IPS-15b (cell line): ENCODE results near the gene TNNI2.

Source experiments
- H3K27me3 ChIP-seq: one replicate; pipeline ENCODE4 v1.6.1; 2013; ENCODE audit warnings: low read length; ENCODE audit not compliant: control insufficient read depth, insufficient read depth
- H3K36me3 ChIP-seq: one replicate; pipeline ENCODE4 v1.6.1; 2013; ENCODE audit warnings: low read length; ENCODE audit not compliant: control insufficient read depth, insufficient read depth
- H3K4me1 ChIP-seq: one replicate; pipeline ENCODE4 v1.6.1; 2013; ENCODE audit warnings: mild to moderate bottlenecking, low read length; ENCODE audit not compliant: control insufficient read depth, insufficient read depth
- H3K4me3 ChIP-seq: one replicate; pipeline ENCODE4 v1.5.1; 2013; ENCODE audit warnings: low read depth, low read length
- H3K9ac ChIP-seq: one replicate; pipeline ENCODE4 v1.6.1; 2013; ENCODE audit warnings: low read depth, mild to moderate bottlenecking, low read length
- H3K9me3 ChIP-seq: one replicate; pipeline ENCODE4 v1.6.1; 2013; ENCODE audit warnings: mild to moderate bottlenecking, low read length; ENCODE audit not compliant: control insufficient read depth, insufficient read depth

TNNI2 gene

DNA sequence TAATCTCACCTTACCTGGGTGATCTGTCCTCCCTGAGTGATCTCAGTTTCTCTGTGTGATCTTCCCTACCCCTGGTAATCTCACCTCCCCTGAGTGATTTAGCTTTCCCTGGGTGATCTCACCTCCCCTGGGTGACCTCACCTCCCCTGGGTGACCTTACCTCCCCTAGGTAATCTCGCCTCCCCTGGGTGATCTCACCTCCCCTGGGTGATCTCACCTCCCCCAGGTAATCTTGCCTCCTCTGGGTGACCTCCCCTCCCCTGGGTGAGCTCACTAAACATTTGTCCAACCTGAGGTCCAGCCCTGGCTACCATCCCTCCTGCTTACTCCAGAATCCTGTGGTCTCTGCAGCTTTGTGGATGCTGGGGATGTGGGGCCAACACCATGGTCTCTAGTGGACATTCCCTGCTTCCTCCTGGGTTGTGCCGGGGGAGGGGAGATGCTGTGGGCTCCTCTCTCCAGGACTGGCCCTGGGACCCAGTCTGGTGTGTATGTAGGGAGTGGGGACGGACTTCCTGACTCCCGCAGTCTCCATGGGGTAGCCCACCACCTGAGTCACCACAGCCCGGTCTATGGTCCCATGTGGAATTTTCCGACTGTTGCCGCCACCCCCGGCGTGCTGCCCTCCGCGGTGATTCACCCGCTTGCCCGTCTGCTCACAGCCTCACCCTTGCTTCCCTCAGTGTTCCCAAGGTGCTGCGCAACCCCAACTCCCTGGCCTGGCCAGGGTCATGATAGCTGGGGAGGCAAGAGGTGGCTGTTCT is 24.0 kb downstream of the TNNI2 start:
- H3K4me3 ChIP-seq: no peak overlapping the region
- no peaks in the 10 kb centered on the region for H3K9me3 ChIP-seq
- H3K27me3 ChIP-seq: no peaks in the 10 kb centered on the region
- H3K9ac ChIP-seq: no peak overlapping the region
- no peaks in the 10 kb centered on the region for H3K36me3 ChIP-seq
- H3K4me1 ChIP-seq: no peaks in the 10 kb centered on the region

DNA sequence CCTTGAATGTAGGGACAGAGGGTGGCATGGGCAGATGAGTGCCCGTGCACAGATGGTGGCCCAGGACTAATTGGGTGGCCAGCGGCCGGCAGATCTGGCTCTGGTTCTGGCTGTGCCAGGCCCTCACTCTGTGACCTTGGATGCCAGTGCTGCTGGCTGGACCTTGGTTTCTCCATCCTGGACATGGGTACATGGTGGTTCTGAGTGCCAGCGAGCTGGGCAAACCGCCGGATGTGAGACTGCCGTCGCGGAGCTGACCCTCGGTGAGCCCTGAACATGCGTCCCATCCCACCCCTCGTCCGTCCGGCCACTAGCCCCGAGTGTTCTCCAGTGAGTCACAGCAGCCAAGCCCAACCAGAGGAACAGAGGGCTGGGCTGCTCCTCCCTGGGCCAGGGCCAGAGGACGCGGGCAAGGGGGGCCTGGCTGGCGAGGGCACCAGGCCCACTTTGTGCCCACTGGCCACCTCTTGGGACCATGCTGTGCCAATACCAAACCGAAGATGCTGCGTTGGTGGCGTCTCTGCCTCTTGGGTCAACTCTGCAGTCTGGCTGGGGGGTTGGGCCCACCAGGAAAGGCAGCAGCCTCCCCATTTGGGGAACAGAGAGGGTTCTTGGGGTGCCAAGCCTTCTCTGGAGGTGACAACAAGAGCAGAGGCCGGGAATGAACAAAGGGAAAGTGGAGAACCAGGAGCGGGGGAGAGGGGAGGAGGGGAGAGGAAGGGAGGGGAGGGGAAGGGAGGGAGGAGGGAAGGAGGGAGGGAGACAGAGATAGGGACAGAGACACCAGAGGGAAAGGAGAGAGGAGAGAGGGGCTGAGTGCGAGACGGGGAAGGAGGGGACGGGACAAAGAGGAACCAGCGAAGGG is 24.8 kb downstream of the TNNI2 start:
- H3K27me3 ChIP-seq: no peaks in the 10 kb centered on the region
- no peaks in the 10 kb centered on the region for H3K4me1 ChIP-seq
- H3K9me3 ChIP-seq: no peaks in the 10 kb centered on the region
- no peak overlapping the region for H3K9ac ChIP-seq
- no peak overlapping the region for H3K4me3 ChIP-seq
- H3K36me3 ChIP-seq: no peaks in the 10 kb centered on the region

DNA sequence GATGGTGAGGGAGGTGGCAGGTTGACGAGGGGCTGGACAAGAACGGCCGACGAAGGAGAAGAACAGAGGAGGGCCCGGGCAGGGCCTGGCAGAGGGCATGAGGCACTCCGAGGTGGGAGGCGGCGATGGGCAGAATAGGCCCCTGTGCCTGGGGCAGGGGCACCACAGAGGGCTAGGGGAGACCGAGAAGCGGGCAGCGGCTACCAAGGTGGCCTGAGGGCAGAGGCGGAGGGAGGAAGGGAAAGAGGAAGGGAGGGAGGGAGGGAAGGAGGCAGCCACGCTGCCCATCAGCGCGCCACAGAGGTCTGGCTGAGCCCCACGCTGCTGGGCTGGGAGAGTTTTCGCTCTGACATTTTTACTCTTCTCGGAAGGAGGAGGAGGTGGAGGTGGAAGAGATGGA is 25.4 kb downstream of the TNNI2 start:
- no peaks in the 10 kb centered on the region for H3K27me3 ChIP-seq
- H3K9me3 ChIP-seq: no peaks in the 10 kb centered on the region
- no peaks in the 10 kb centered on the region for H3K36me3 ChIP-seq
- H3K9ac ChIP-seq: no peak overlapping the region
- no peak overlapping the region for H3K4me3 ChIP-seq
- no peaks in the 10 kb centered on the region for H3K4me1 ChIP-seq

DNA sequence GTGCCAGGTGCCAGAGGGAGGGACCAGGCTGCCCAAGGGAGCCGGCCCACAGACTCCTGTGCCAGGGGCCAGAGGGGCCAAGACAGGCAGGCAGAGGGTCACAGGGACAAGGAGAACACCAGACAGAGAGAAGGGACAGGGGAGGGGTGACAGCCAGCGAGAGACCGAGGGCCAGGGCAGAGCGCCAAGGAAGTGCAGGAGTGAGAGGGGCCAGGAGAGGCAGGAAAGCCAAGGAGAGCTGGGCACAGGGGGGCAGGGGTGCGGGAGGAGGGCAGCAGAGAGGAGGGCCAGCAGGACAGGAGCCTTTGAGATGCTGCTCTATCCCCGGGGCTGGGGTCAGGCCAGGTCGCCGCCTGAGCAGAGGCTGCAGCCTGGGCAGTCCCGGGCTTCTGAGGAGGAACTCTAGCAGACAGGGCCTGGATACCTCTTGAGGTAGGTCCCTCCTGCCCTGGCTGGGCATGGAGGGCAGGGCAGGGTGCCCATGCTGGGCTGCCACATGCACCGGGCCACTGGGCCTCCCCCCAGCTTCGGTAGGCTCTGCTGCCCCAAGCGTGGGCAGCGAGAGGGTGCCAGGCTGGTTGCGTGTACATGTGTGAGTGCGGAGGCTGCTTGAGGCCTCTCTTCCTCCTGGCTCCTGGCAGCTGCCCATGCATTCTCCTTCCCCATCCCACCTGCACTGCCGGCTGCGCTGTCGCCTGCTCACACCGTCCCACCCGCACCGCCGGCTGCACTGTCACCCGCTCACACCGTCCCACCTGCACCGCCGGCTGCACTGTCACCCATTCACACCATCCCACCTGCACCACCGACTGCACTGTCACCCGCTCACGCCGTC is 26.3 kb downstream of the TNNI2 start:
- no peak overlapping the region for H3K9ac ChIP-seq
- H3K9me3 ChIP-seq: no peaks in the 10 kb centered on the region
- no peaks in the 10 kb centered on the region for H3K36me3 ChIP-seq
- H3K4me1 ChIP-seq: no peaks in the 10 kb centered on the region
- H3K27me3 ChIP-seq: no peaks in the 10 kb centered on the region
- no peak overlapping the region for H3K4me3 ChIP-seq

DNA sequence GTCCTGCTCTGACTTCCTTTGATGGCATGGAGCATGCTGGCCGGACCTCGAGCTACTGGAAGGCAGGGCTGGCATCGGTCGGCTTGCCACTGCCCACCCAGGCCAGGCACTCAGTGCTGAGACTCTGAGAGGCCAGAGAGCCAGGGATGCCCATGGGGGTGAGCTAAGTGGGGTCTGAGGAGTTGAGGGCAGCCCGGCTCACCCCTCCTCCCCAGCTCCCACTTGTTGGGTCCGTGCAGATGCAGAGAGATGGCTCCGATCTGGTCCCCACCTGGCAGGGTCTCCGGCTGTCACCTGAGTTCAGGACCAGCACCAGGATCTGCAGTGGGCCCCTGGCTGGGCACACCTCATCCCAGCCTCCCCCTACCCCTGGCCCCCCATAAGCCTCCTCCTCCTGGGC is 27.4 kb downstream of the TNNI2 start:
- Histone ChIP-seq H3K9ac (no peak overlapping the region), H3K27me3 (no peaks in the 10 kb centered on the region), H3K9me3 (no peaks in the 10 kb centered on the region), H3K36me3 (no peaks in the 10 kb centered on the region), H3K4me3 (no peak overlapping the region), H3K4me1 (no peaks in the 10 kb centered on the region)

DNA sequence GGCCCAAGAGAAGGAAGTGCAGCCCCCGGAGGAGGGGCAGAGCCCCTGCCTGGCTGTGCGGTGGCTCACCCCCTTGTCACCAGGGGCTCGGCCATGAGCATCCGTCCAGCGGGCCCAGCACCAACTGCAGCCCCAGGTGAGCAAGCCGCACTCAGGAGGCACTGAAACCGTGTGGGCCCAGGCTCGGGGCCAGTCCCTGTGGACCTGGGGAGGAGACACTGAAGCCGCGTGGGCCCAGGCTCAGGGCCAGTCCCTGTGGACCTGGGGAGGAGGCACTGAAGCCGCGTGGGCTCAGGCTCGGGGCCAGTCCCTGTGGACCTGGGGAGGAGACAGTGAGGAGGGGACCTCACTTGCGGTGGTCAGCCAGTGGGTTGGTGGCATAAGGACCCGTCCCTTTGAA is 28.0 kb downstream of the TNNI2 start:
- Histone ChIP-seq H3K27me3 (no peaks in the 10 kb centered on the region), H3K9ac (no peak overlapping the region), H3K9me3 (no peaks in the 10 kb centered on the region), H3K36me3 (no peaks in the 10 kb centered on the region), H3K4me3 (no peak overlapping the region), H3K4me1 (no peaks in the 10 kb centered on the region)

DNA sequence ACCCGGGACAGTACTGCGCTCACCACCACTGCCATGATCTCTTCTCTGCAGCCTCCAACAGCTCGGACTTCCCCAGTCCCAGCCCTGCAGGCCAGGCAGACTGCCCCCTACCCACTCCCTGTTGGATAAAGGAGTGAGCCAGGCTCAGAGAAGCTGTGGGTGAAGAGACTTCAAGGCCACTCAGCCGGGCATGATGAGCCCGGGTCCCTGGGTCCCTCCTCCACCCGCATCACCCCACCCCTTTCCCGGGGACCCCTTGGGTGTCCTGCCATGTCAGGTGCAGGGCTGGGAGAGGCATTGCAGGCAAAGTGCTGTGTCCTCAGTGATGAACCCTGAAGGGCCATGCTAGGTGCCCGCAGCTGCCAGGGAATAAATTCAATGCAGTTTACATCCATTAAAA is 28.6 kb downstream of the TNNI2 start:
- Histone ChIP-seq H3K27me3 (no peaks in the 10 kb centered on the region), H3K4me1 (no peaks in the 10 kb centered on the region)

DNA sequence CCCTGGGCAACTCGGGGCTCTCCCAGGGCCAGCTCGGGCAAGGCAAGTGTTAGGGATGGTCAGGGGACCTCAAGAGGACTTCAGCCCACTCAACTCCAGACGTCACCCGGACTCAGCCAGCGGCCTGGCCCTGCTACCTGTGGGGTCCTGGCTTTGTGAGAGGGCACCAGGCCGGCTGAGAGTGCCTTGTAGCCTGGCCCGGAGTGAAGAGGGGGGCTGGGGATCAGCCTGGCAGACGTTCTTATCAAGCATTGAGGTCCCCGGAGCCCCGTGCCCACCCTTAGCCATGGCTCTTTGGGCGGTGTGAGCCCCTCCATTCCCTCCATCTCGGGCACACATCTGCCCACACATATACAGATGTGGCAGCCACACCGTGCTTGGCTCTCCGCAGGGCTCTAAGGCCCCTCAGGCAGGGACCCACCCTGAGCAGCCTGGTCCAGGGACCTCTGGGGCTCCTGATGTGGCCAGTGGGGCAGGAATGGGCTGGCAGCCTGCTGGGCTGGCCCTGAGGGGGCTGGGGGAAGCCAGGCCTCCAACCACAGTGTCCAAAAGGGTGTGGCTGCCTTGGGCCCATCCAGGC is 29.4 kb downstream of the TNNI2 start:
- no peak overlapping the region for H3K9ac ChIP-seq
- H3K9me3 ChIP-seq: no peaks in the 10 kb centered on the region
- H3K27me3 ChIP-seq: no peaks in the 10 kb centered on the region
- H3K4me1 ChIP-seq: no peaks in the 10 kb centered on the region
- H3K4me3 ChIP-seq: no peak overlapping the region
- H3K36me3 ChIP-seq: no peaks in the 10 kb centered on the region

More for the DNA sequence above, 28.6 kb downstream of the TNNI2 start:
- Histone ChIP-seq H3K4me3 (no peak overlapping the region), H3K9ac (no peak overlapping the region), H3K9me3 (no peaks in the 10 kb centered on the region), H3K36me3 (no peaks in the 10 kb centered on the region)

DNA sequence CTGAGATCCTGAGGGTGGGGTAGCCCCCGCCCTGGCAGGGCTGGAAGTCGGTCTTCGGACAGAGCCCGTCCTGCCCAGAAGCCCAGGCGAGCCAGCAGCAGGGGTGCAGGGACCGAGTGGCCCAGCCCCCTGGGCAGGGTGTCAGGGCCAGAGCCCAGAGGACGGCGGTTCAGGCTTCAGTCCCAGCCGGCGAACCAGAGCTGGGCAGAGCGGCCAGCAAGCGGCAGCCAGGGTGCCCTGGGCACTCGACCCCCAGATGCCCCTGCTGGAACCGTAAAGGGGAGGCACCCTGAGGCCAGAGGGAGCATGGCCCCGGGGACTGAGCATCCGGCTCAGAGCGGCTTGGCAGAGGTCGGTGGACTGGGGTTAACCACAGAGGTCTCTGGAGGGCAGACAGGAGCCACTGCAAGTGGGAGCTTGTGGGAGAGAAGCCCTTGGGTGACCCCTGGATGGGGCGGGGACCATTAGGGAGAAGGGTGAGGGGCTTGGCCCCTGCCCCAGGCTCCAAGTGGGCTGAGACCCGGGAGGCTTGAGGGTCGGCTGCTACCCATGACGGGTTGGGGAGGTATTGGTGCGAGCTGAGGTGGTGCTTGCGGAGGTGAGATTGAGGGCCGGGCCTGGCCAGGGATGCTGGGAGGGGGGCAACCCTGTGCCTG is 30.0 kb downstream of the TNNI2 start:
- no peaks in the 10 kb centered on the region for H3K4me1 ChIP-seq
- H3K36me3 ChIP-seq: no peaks in the 10 kb centered on the region
- H3K27me3 ChIP-seq: no peaks in the 10 kb centered on the region
- H3K9ac ChIP-seq: no peak overlapping the region
- no peaks in the 10 kb centered on the region for H3K9me3 ChIP-seq
- no peak overlapping the region for H3K4me3 ChIP-seq

DNA sequence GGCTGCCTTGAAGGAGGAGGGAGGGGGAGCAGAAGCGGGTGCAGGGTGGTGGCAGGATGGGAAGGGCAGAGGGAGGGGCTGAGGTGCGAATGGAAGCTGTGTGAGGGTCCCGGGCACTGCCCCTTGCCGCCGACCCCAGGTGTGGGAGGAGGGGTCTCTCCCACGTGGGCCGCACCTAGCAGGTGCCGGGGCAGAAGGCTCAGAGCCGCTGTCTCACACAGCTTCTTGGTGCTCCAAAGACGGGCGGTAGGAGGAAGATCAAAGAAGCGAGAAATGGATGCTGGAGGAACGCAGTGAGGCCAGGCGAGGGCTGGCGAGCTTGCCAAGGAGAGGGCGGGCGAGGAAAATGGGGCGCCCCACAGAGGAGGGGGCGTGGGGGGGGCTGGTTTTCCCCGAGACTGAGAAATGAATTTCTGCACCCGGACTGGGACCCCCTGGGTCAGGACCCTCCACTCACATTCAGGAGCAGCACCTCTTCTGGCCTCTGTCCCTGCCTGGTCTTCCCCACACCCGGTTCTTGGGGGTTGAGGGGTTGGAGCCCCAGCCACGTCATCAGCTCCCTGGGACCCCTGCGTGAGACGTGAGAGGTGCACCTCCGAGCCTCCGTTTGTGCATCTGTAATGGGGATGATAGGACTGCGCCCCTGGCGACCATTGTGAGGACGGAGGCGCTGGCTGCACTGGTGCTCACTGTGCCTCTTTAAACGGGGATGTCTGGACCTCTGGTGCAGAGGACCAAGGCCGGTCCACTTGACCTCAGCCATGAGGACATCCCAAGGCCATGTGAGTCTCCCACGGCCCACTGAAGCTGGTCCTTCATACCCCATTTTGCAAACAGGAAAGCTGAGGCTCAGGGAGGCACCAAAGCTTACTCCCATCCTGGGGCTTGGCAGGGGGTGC is 30.9 kb downstream of the TNNI2 start:
- no peaks in the 10 kb centered on the region for H3K27me3 ChIP-seq
- no peaks in the 10 kb centered on the region for H3K4me1 ChIP-seq
- H3K9me3 ChIP-seq: no peaks in the 10 kb centered on the region
- no peak overlapping the region for H3K9ac ChIP-seq
- H3K36me3 ChIP-seq: no peaks in the 10 kb centered on the region
- H3K4me3 ChIP-seq: no peak overlapping the region
